HepG2 (cell line): ENCODE data around the gene PIM1. TPM values are rescaled to one million over a fixed set of nuclear protein-coding genes. Genes with fewer than 3 reads are reported as not detected.

Experiments used
- ATAC-seq: fragments of 200-7000 bp; cut with Tn5 transposase; 3 replicates; pipeline ENCODE4 v1.9.1; 2020; ENCODE audit warnings: mild to moderate bottlenecking, moderate library complexity
- BruUV-seq: library from RNA; stranded (reverse); fragments of 400-500 nt; replicated peaks from 2 replicates; lab custom pipeline; 2021; lab: Mats Ljungman, UMichigan
- CTCF ChIA-PET: fragments of 300-600 bp; formaldehyde crosslinking; extraction: SDS; loops from one replicate; lab custom pipeline; 2021; ENCODE audit warnings: low total read pairs, inconsistent platforms, low intra/inter-chr PET ratio; lab: Yijun Ruan, JAX
- POLR2A ChIA-PET: fragments of 350-600 bp; sonication (Branson Sonifier 250); formaldehyde crosslinking; loops from one replicate; lab custom pipeline; 2020; ENCODE audit warnings: antibody characterized with exemption, inconsistent platforms; lab: Yijun Ruan, JAX
- DNase-seq: peaks from one replicate; pipeline ENCODE4 v3.0.0-alpha.2; 2015; ENCODE audit warnings: low spot score
- FAIRE-seq: peaks from 3 replicates; lab custom pipeline; 2011; peaks lifted over from hg19 to GRCh38; lab: Jason Lieb, UNC
- H2AFZ ChIP-seq: one replicate; pipeline ENCODE4 v1.6.1; 2011; ENCODE audit warnings: low read length, inconsistent platforms
- H3K27ac ChIP-seq: fragments of 300-600 bp; 3 replicates; pipeline ENCODE4 v1.8.0; 2011; ENCODE audit warnings: mixed run types, mild to moderate bottlenecking, mixed read lengths, low read length, inconsistent platforms; ENCODE audit not compliant: insufficient read depth; ENCODE audit errors: extremely low read length
- H3K27me3 ChIP-seq, 2 experiments: fragments of 200-600 bp in 1 of 2; 2 replicates in 1 of 2; 3 replicates in 1 of 2; pipeline versions ENCODE4 v1.6.0 to v1.8.0; 2011; ENCODE audit warnings: low read length in 2 of 2, mild to moderate bottlenecking in 2 of 2, moderate library complexity in 2 of 2, inconsistent platforms in 1 of 2; ENCODE audit not compliant: insufficient read depth in 2 of 2, control insufficient read depth in 1 of 2
- H3K36me3 ChIP-seq, 2 experiments: fragments of 200-600 bp in 1 of 2; replicated peaks in 1 of 2; 2 replicates in 1 of 2; 3 replicates in 1 of 2; pipeline versions ENCODE4 v1.5.1 to v1.8.0; 2011; ENCODE audit warnings: low read length in 2 of 2, inconsistent platforms in 1 of 2; ENCODE audit not compliant: insufficient read depth in 2 of 2, control insufficient read depth in 1 of 2
- H3K4me1 ChIP-seq: 2 replicates; pipeline ENCODE4 v1.5.1; 2012; ENCODE audit warnings: low read length, inconsistent platforms; ENCODE audit not compliant: insufficient read depth
- H3K4me2 ChIP-seq: 2 replicates; pipeline ENCODE4 v1.6.0; 2011; ENCODE audit warnings: low read depth, low read length, inconsistent platforms
- H3K4me3 ChIP-seq, 3 experiments: fragments of 200-600 bp in 1 of 3; sonication (generic), shearing (Covaris generic) in 1 of 3; replicated peaks in 1 of 3; 2 replicates each; pipeline ENCODE4 v1.5.1; 2011 to 2016; ENCODE audit warnings: low read length in 3 of 3, inconsistent platforms in 2 of 3, low read depth in 2 of 3, mild to moderate bottlenecking in 2 of 3, control low read depth in 1 of 3, mixed read lengths in 1 of 3; ENCODE audit not compliant: insufficient read depth in 1 of 3
- H3K79me2 ChIP-seq: one replicate; pipeline ENCODE4 v1.6.1; 2011; ENCODE audit warnings: low read length, inconsistent platforms; ENCODE audit not compliant: insufficient read depth
- H3K9ac ChIP-seq: 2 replicates; pipeline ENCODE4 v1.6.0; 2011; ENCODE audit warnings: mild to moderate bottlenecking, low read depth, low read length, inconsistent platforms; ENCODE audit not compliant: insufficient read depth
- H3K9me3 ChIP-seq: 2 replicates; pipeline ENCODE4 v1.5.1; 2012; ENCODE audit warnings: mild to moderate bottlenecking, low read length
- H4K20me1 ChIP-seq: 2 replicates; pipeline ENCODE4 v1.6.0; 2011; ENCODE audit warnings: inconsistent platforms, mild to moderate bottlenecking, low read length, moderate library complexity; ENCODE audit not compliant: insufficient read depth
- HDAC6 ChIP-seq: fragments of 200-600 bp; sonication (generic); IDR thresholded peaks from 2 replicates; pipeline ENCODE4 v1.7.0; 2017; ENCODE audit warnings: mild to moderate bottlenecking, antibody characterized with exemption, low read length, low read depth
- HMGA1 ChIP-seq: sonication (generic); formaldehyde crosslinking; conservative IDR thresholded peaks from 2 replicates; pipeline ENCODE4 v1.4.0; 2020; ENCODE audit warnings: missing genetic modification reagents
- HNRNPK ChIP-seq: fragments of 200-400 bp; formaldehyde crosslinking; IDR thresholded peaks from 2 replicates; pipeline ENCODE4 v1.6.1; 2018; ENCODE audit warnings: low read length, low read depth, moderate library complexity, mild to moderate bottlenecking; ENCODE audit not compliant: poor library complexity, severe bottlenecking
- NR2F1 ChIP-seq, 2 experiments: fragments of 450-650 bp in 1 of 2; formaldehyde crosslinking in 1 of 2; IDR thresholded peaks; 2 replicates each; pipeline versions ENCODE4 v1.5.0 to v1.6.1; 2016 to 2020; ENCODE audit warnings: mild to moderate bottlenecking in 1 of 2, missing compliant biosample characterization in 1 of 2, missing genetic modification reagents in 1 of 2, moderate library complexity in 1 of 2
- SP1 ChIP-seq, 2 experiments: fragments of 450-650 bp in 1 of 2; sonication (generic) in 1 of 2; formaldehyde crosslinking in 1 of 2; IDR thresholded peaks; 2 replicates each; pipeline versions ENCODE4 v1.4.0 to v1.6.1; 2016 to 2020; ENCODE audit warnings: missing genetic modification reagents in 1 of 2
- ZNF121 ChIP-seq: sonication (generic); formaldehyde crosslinking; IDR thresholded peaks from 2 replicates; pipeline ENCODE4 v1.5.0; 2020; ENCODE audit warnings: mild to moderate bottlenecking, missing genetic modification reagents
- ZNF20 ChIP-seq: sonication (generic); formaldehyde crosslinking; IDR thresholded peaks from 2 replicates; pipeline ENCODE4 v1.4.0; 2020; ENCODE audit warnings: mild to moderate bottlenecking, moderate library complexity, missing genetic modification reagents
- ZNF484 ChIP-seq: sonication (generic); formaldehyde crosslinking; IDR thresholded peaks from 2 replicates; pipeline ENCODE4 v1.5.1; 2020; ENCODE audit warnings: mild to moderate bottlenecking, low read depth, missing genetic modification reagents, borderline replicate concordance
- ZNF605 ChIP-seq: sonication (generic); formaldehyde crosslinking; IDR thresholded peaks from 2 replicates; pipeline ENCODE4 v1.8.0; 2022; ENCODE audit warnings: mild to moderate bottlenecking, missing genetic modification reagents
- WGBS: methylation state at CpG from one replicate; pipeline ENCODE4 v1.1.6; 2017; ENCODE audit warnings: low lambda C conversion rate; 5-methylcytosine and 5-hydroxymethylcytosine counted together
- in situ Hi-C: cut with HindIII; loops from 2 replicates; pipeline ENCODE4 v1.10.0; 2017; ENCODE audit warnings: low pct_unique_long_range_greater_than_20kb; ENCODE audit not compliant: extremely low pct_ligation_motif_present
- intact Hi-C: fragments of 100-400 bp; cut with micrococcal nuclease; formaldehyde crosslinking; loops from one replicate; pipeline ENCODE4 v1.10.0; 2022; ENCODE audit not compliant: unreplicated experiment
- polyA plus RNA-seq, 8 experiments: library from polyadenylated mRNA; depleted of rRNA in 3 of 8; stranded (reverse) in 7 of 8; unstranded in 1 of 8; fragments of >200 nt; fragmentation: Illumina TruSeq in 4 of 8; extraction: Trizol in 4 of 8; gene quantifications; 2 replicates each; pipeline versions ENCODE4 v1.2.1 to v1.2.3, GENCODE V29; 2011 to 2016; ENCODE audit warnings: low read depth in 4 of 8, missing spikeins in 1 of 8, mixed read lengths in 1 of 8; ENCODE audit not compliant: insufficient read depth in 1 of 8
- total RNA-seq, 5 experiments: library from RNA; depleted of rRNA; stranded (reverse); fragments of >200 nt; fragmentation: Illumina TruSeq; extraction: Trizol; gene quantifications; 2 replicates each; pipeline ENCODE4 v1.2.3, GENCODE V29; 2016; ENCODE audit warnings: low read depth in 1 of 5
- TF ChIP-seq, protein P1 (sequence below): sonication (generic); formaldehyde crosslinking; IDR thresholded peaks from 2 replicates; pipeline ENCODE4 v1.4.0; 2020; ENCODE audit warnings: missing genetic modification reagents, borderline replicate concordance
- TF ChIP-seq, protein P2 (sequence below): sonication (generic); formaldehyde crosslinking; IDR thresholded peaks from 2 replicates; pipeline ENCODE4 v1.4.0; 2020; ENCODE audit warnings: missing genetic modification reagents, borderline replicate concordance

The PIM1 gene
- total and polyA plus RNA-seq, 2 of the 13 experiments (the other 11 are each of a cell fraction or from before 2014, with no cell fraction given) = 29.4 to 117 TPM

DNA sequence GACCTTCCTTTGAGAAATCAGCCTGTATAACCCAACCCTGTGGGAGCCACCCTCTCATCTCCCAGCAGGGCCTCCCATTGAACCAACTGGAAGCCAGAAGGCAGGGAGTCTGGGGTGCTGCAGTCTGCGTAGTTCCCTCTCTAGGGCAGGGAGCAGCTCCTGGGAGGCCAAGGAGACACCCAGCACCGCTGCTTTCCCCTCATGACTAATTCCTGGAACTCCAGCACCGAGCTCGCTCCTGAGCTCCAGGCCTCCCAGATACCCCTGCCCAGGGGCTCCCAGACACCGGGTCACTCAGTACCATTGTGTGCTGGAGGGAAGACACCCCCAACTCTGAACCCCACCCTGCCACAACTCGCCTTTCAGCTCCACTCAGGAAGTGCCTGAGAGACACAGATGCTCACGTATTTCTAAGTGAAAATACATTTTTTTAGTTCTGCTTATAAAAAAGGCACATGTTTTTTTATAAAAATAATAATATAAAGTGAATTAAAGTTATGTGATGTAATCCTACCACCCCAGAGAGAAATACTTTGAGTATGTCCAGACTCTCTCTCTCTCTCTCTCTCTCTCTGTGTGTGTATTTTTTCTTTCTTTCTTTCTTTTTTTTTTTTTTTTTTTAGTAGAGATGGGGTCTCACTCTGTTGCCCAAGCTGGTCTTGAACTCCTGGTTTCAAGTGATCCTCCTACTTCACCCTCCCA is 17.5 kb downstream of the PIM1 start (continued):
- TF ChIP-seq ZNF20 (CRISPR knock-in tag) (no peak), HNRNPK (no peak), NR2F1 (CRISPR knock-in tag; IDR thresholded peaks at IDR 0.05) (no peak), HDAC6 (no peak), SP1 (IDR thresholded peaks at IDR 0.05) (no peak), SP1 (CRISPR knock-in tag; IDR thresholded peaks at IDR 0.05) (no peak), ZNF605 (CRISPR knock-in tag) (no peak)
- TF ChIP-seq, protein P1, sequence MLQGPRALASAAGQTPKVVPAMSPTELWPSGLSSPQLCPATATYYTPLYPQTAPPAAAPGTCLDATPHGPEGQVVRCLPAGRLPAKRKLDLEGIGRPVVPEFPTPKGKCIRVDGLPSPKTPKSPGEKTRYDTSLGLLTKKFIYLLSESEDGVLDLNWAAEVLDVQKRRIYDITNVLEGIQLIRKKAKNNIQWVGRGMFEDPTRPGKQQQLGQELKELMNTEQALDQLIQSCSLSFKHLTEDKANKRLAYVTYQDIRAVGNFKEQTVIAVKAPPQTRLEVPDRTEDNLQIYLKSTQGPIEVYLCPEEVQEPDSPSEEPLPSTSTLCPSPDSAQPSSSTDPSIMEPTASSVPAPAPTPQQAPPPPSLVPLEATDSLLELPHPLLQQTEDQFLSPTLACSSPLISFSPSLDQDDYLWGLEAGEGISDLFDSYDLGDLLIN (CRISPR knock-in tag) = no peak

DNA sequence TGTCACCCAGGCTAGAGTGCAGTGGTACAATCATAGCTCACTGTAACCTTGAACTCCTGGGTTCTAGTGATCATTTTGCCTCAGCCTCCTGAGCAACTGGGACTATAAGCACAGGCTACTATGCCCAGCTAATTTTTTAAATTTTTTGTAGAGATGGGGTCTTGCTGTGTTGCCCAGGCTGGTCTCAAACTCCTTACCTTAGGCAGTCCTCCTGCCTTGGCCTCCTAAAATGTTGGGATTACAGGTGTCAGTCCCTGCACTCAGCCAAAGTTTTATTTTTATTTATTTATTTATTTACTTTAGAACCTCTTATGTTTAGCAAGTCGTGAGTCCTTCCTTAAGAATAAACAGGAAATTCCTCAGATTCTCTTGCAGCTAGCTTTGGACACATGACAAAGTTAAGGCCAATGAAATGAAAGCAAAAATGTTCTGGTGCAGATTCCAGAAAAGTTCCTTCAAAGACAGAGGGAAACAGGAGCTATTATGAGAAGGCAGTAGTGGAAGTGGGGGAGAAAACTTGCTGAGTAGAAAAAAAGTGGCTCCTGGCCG is 19.1 kb downstream of the PIM1 start:
- TF ChIP-seq ZNF121 (CRISPR knock-in tag) (peak; percentile 80), HMGA1 (CRISPR knock-in tag) (no peak), ZNF484 (no peak)
- TF ChIP-seq, protein P2, sequence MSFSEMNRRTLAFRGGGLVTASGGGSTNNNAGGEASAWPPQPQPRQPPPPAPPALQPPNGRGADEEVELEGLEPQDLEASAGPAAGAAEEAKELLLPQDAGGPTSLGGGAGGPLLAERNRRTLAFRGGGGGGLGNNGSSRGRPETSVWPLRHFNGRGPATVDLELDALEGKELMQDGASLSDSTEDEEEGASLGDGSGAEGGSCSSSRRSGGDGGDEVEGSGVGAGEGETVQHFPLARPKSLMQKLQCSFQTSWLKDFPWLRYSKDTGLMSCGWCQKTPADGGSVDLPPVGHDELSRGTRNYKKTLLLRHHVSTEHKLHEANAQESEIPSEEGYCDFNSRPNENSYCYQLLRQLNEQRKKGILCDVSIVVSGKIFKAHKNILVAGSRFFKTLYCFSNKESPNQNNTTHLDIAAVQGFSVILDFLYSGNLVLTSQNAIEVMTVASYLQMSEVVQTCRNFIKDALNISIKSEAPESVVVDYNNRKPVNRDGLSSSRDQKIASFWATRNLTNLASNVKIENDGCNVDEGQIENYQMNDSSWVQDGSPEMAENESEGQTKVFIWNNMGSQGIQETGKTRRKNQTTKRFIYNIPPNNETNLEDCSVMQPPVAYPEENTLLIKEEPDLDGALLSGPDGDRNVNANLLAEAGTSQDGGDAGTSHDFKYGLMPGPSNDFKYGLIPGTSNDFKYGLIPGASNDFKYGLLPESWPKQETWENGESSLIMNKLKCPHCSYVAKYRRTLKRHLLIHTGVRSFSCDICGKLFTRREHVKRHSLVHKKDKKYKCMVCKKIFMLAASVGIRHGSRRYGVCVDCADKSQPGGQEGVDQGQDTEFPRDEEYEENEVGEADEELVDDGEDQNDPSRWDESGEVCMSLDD = no peak
- TF ChIP-seq, all 625 proteins: peak for 1
- no peaks in the 10 kb centered on the region for H3K36me3 ChIP-seq
- H3K79me2 ChIP-seq = no peaks in the 10 kb centered on the region
- CTCF ChIA-PET = no interaction called here
- H3K4me3 ChIP-seq = no peak overlapping the region
- H3K4me1 ChIP-seq = peaks cover 37% of the 10 kb centered on the region
- H3K27me3 ChIP-seq = peaks cover 0 to 3% of the 10 kb centered on the region in 2 experiments; a peak in 1 of 5 replicates
- intact Hi-C loops (no loop called here), in situ Hi-C loops (no loop called here)
- ATAC-seq (no peak), DNase-seq (no peak), FAIRE-seq (no peak)
- no peak overlapping the region for H3K9ac ChIP-seq
- no peak overlapping the region for H3K27ac ChIP-seq
- no peaks in the 10 kb centered on the region for H3K9me3 ChIP-seq
- H4K20me1 ChIP-seq = no peaks in the 10 kb centered on the region
- 6% methylated on average over 2 of the region's 2 CpGs for WGBS
- H2AFZ ChIP-seq = no peak overlapping the region
- no peak overlapping the region; the same call in 1 of the 2 replicates for H3K4me2 ChIP-seq
- POLR2A ChIA-PET = no interaction called here
- no TSS peak for BruUV-seq
